MCF 10A (cell line): ENCODE results near the gene FST. TPM values are rescaled to one million over a fixed set of nuclear protein-coding genes. Genes with fewer than 3 reads are reported as not detected.

Experiments used
- BruUV-seq: library from RNA; stranded (reverse); fragments of 400-500 nt; replicated peaks from 2 replicates; lab custom pipeline; 2021; lab: Mats Ljungman, UMichigan
- CTCF ChIA-PET: fragments of 300-600 bp; sonication (Branson Sonifier 250); formaldehyde crosslinking; extraction: SDS; loops from one replicate; lab custom pipeline; 2021; ENCODE audit warnings: antibody characterized with exemption, inconsistent platforms; lab: Yijun Ruan, JAX
- POLR2A ChIA-PET: fragments of 300-600, 350-650 bp; sonication (Branson Sonifier 250); formaldehyde crosslinking; extraction: SDS; loops from one replicate; lab custom pipeline; 2020; ENCODE audit warnings: antibody characterized with exemption, inconsistent platforms; lab: Yijun Ruan, JAX
- DNase-seq: peaks from one replicate; pipeline ENCODE4 v3.0.0-alpha.2; 2018; ENCODE audit not compliant: unreplicated experiment
- H3K27ac Mint-ChIP-seq: one replicate; pipeline ENCODE4 v1.8.0; 2022; ENCODE audit warnings: mild to moderate bottlenecking, low read depth, mixed read lengths; ENCODE audit not compliant: unreplicated experiment
- H3K27me3 Mint-ChIP-seq: one replicate; pipeline ENCODE4 v1.8.0; 2022; ENCODE audit warnings: mixed read lengths; ENCODE audit not compliant: insufficient read depth, unreplicated experiment
- H3K36me3 Mint-ChIP-seq: one replicate; pipeline ENCODE4 v1.8.0; 2022; ENCODE audit warnings: mild to moderate bottlenecking, moderate library complexity, mixed read lengths; ENCODE audit not compliant: insufficient read depth, unreplicated experiment
- H3K4me1 Mint-ChIP-seq: one replicate; pipeline ENCODE4 v1.8.0; 2022; ENCODE audit warnings: mixed read lengths; ENCODE audit not compliant: insufficient read depth, unreplicated experiment
- H3K4me3 Mint-ChIP-seq: one replicate; pipeline ENCODE4 v1.8.0; 2022; ENCODE audit warnings: mild to moderate bottlenecking, moderate library complexity, mixed read lengths; ENCODE audit not compliant: unreplicated experiment
- H3K9me3 Mint-ChIP-seq: one replicate; pipeline ENCODE4 v1.8.0; 2022; ENCODE audit warnings: mixed read lengths; ENCODE audit not compliant: unreplicated experiment
- CTCF ChIP-seq: fragments of 200-600 bp; IDR thresholded peaks from one replicate; pipeline ENCODE4 v1.8.0; 2022; ENCODE audit warnings: antibody characterized with exemption, mild to moderate bottlenecking; ENCODE audit not compliant: unreplicated experiment
- intact Hi-C: fragments of 100-400 bp; cut with micrococcal nuclease; formaldehyde crosslinking; loops from 2 replicates; pipeline ENCODE4 v1.14.1; 2022
- total RNA-seq: library from RNA; stranded (reverse); gene quantifications from 2 replicates; pipeline ENCODE4 v1.2.3, GENCODE V29; 2022

Gene FST
- total RNA-seq, 1 experiment from 2014 or later: 7.3 TPM

GRCh38 chr5:53515988-53516387, 35.6 kb downstream of the FST start:
- Mint-ChIP-seq H3K27me3 (no peaks in the 10 kb centered on the region), H3K4me1 (no peaks in the 10 kb centered on the region)

GRCh38 chr5:53520813-53521212, 40.4 kb downstream of the FST start:
- CTCF ChIA-PET: no interaction called here
- no peaks in the 10 kb centered on the region for H3K27me3 Mint-ChIP-seq
- H3K36me3 Mint-ChIP-seq: no peaks in the 10 kb centered on the region
- no peak for TF ChIP-seq CTCF
- intact Hi-C loops: no loop called here
- no peaks in the 10 kb centered on the region for H3K4me1 Mint-ChIP-seq
- BruUV-seq: no TSS peak
- POLR2A ChIA-PET: no interaction called here
- H3K9me3 Mint-ChIP-seq: peaks cover 8% of the 10 kb centered on the region
- no peak overlapping the region for H3K27ac Mint-ChIP-seq
- DNase-seq: no peak
- no peak overlapping the region for H3K4me3 Mint-ChIP-seq

More at GRCh38 chr5:53515988-53516387, 35.6 kb downstream of the FST start:
- intact Hi-C loops: no loop called here
- Mint-ChIP-seq H3K9me3 (peaks cover 4% of the 10 kb centered on the region), H3K36me3 (no peaks in the 10 kb centered on the region), H3K4me3 (no peak overlapping the region), H3K27ac (no peak overlapping the region)
- POLR2A ChIA-PET: no interaction called here
- CTCF ChIA-PET: no interaction called here
- no TSS peak for BruUV-seq
- TF ChIP-seq CTCF: no peak
- no peak for DNase-seq

Other genes starting within 250 kb of the FST start
- gene NDUFS4, start 80.0 kb downstream of the FST start, total RNA-seq: 136 and 186 TPM in 2 replicates